Measurements from ENCODE around the gene TRMT1.

Gene TRMT1

DNA sequence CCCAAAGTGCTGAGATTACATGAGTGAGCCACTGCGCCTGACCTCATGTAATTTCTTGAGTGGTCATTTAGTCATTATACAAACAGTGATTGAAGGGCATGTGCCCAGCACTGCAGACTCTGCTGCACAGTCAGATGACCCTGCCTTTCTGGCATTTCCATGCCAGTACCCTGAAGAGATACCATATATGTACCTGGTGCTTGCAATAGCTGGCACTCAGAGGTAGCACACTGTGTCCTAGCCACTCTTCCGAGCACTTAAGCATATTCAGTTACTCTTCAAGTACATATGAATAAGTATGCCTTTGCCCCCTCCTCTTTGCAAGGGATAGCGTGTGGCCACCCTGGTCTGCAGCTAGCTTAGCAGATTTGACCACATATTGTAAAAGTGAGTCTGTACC is 18.1 kb upstream of the TRMT1 start:
- Histone ChIP-seq H3K27me3 (ENCODE audit: insufficient read depth, low read depth, severe bottlenecking) (no peaks in the 10 kb centered on the region), H3K36me3 (peaks cover 55% of the 10 kb centered on the region), H3K27ac (no peak overlapping the region), H3K9me3 (ENCODE audit: severe bottlenecking) (no peaks in the 10 kb centered on the region), H3K4me3 (ENCODE audit: low read depth, low read length) (no peak overlapping the region)
- no peak for DNase-seq
- TF ChIP-seq, protein P1, sequence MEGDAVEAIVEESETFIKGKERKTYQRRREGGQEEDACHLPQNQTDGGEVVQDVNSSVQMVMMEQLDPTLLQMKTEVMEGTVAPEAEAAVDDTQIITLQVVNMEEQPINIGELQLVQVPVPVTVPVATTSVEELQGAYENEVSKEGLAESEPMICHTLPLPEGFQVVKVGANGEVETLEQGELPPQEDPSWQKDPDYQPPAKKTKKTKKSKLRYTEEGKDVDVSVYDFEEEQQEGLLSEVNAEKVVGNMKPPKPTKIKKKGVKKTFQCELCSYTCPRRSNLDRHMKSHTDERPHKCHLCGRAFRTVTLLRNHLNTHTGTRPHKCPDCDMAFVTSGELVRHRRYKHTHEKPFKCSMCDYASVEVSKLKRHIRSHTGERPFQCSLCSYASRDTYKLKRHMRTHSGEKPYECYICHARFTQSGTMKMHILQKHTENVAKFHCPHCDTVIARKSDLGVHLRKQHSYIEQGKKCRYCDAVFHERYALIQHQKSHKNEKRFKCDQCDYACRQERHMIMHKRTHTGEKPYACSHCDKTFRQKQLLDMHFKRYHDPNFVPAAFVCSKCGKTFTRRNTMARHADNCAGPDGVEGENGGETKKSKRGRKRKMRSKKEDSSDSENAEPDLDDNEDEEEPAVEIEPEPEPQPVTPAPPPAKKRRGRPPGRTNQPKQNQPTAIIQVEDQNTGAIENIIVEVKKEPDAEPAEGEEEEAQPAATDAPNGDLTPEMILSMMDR (IDR thresholded peaks at IDR 0.05; ENCODE audit: low read depth, low read length), result no peak

DNA sequence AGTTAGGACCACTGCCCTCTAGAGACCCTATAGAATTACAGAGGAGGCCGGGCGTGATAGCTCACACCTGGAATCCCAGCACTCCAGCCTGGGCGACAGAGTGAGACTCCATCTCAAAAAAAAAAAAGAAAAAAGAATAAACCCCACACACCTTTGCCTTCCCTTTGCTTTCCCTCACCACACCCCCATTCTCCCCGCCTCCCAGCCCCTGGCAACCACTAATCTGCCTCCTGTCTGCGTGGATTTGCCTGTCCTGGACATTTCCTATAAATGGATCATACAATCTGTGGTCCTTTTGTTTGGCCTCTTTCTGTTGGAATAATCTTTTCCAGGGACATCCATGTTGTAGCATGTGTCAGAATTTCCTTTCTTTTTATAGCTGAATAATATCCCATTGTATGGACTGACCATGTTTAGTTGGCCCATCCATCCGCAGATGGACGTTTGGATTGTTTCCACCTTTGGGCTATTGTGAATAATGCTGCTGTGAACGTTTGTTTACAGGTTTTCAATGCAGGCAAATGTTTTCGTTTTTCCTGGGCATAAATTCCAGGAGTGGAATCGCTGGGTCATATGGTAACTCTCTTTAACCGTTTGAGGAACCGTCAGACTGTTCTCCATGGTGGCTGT is 16.8 kb upstream of the TRMT1 start:
- no peak for DNase-seq
- Histone ChIP-seq H3K27me3 (ENCODE audit: insufficient read depth, low read depth, severe bottlenecking) (no peaks in the 10 kb centered on the region), H3K27ac (no peak overlapping the region), H3K4me3 (ENCODE audit: low read depth, low read length) (no peak overlapping the region), H3K9me3 (ENCODE audit: severe bottlenecking) (no peaks in the 10 kb centered on the region), H3K36me3 (peaks cover 52% of the 10 kb centered on the region)
- TF ChIP-seq, protein P1 (IDR thresholded peaks at IDR 0.05; ENCODE audit: low read depth, low read length), result no peak

DNA sequence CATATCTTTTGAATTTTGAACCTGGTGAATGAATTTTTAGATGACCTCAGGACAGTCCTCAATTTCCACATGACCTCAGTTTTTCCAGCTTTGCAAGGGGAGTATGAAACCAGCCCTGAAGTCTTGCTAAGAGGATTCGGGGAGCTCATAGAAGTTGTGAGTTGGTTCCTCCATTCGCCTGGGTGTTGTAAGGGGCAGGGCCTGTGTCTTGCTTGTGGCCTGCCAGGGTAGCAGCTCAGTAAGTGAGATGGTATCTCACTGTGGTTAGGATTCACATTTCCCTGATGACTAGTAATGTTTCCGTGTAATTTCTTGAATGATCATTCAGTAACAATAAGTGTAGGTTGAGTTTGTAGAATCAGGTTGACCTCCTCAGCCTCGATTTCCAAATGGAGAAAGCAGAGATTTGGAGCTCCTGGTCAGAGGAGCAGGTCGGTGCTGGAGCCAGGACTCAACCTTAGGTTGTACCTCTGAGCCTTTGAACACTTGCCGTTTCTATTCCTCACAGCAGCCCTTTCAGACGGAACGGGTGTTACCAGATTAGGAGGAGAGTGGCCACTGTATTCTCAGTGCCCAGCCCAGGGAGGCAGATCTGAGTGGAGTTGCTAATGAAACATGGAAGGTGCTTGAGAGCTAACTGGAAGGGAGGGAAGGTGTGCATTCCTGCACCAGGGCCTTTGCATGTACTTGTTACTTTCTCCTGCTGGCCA is 16.1 kb upstream of the TRMT1 start:
- H3K9me3 ChIP-seq (ENCODE audit: severe bottlenecking), result no peaks in the 10 kb centered on the region
- H3K27ac ChIP-seq, result no peak overlapping the region
- peaks cover 50% of the 10 kb centered on the region for H3K36me3 ChIP-seq

DNA sequence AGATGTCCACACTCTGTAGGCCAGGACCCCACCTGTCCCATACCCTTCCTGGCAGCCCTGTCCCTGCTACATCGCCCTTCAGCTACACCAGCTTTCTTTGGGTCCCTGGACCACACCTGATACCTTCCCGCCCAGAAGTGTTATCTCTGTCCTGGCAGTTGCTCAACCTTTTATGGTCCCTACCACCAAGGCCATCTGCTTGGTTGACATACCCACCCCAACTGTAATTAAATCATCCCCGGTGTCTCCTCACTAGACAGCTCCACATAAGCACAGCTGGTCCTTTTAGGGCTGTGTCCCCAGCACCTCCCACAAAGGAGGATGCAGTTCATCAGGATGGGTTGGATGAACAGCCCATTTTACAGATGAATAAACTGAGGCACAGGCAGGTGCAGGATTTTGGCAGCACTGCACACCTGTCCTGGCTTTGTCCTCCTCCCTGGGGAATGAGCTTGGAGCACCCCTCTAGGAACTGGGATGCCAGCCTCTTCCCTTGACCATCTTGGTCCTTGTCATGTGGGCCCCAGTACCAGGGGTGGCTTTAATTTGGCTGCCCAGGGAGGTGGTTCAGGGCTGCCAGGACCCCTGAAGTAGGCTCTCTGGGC is 14.4 kb upstream of the TRMT1 start:
- TF ChIP-seq, protein P1 (IDR thresholded peaks at IDR 0.05; ENCODE audit: low read depth, low read length), result no peak
- peaks cover 42% of the 10 kb centered on the region for H3K36me3 ChIP-seq
- no peaks in the 10 kb centered on the region for H3K27me3 ChIP-seq (ENCODE audit: insufficient read depth, low read depth, severe bottlenecking)
- no peak overlapping the region for H3K27ac ChIP-seq
- H3K4me3 ChIP-seq (ENCODE audit: low read depth, low read length), result no peak overlapping the region
- DNase-seq, result no peak
- H3K9me3 ChIP-seq (ENCODE audit: severe bottlenecking), result no peaks in the 10 kb centered on the region

More for the DNA sequence above, 16.1 kb upstream of the TRMT1 start:
- no peak for DNase-seq
- Histone ChIP-seq H3K27me3 (ENCODE audit: insufficient read depth, low read depth, severe bottlenecking) (no peaks in the 10 kb centered on the region), H3K4me3 (ENCODE audit: low read depth, low read length) (no peak overlapping the region)
- TF ChIP-seq, protein P1 (IDR thresholded peaks at IDR 0.05; ENCODE audit: low read depth, low read length), result no peak

DNA sequence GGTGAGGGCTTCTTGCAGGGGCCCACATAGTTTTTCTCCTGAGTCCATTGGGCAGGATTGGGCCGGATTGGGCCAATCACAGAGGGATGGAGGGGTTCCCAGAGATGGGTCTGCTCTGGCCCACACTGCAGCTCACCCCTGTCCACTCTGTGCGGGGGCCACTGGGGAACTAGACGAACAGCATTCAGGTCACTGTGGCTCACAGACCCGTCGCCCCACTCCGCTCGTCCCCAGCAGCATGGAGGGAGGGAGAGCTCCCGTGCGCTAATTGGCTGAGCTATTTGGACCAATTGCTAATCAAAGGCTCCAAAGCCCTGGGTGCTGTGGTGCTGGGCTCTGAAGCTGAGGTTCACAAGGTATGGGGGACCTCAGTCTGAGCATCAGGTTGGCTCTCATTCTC is 12.8 kb upstream of the TRMT1 start:
- Histone ChIP-seq H3K27ac (no peak overlapping the region), H3K4me3 (ENCODE audit: low read depth, low read length) (no peak overlapping the region), H3K9me3 (ENCODE audit: severe bottlenecking) (no peaks in the 10 kb centered on the region), H3K36me3 (peaks cover 35% of the 10 kb centered on the region), H3K27me3 (ENCODE audit: insufficient read depth, low read depth, severe bottlenecking) (no peaks in the 10 kb centered on the region)
- TF ChIP-seq, protein P1 (IDR thresholded peaks at IDR 0.05; ENCODE audit: low read depth, low read length), result no peak
- no peak for DNase-seq
